Mammary epithelial cell (primary cell): ENCODE data around the gene SAFB.

Source experiments
- CTCF ChIP-seq, 2 donors: IDR thresholded peaks in 1 of 2; conservative IDR thresholded peaks in 1 of 2; 2 replicates each; pipeline ENCODE4 v1.5.1; 2011 to 2012; ENCODE audit warnings: inconsistent platforms in 2 of 2, low read length in 2 of 2, mild to moderate bottlenecking in 2 of 2, control low read depth in 1 of 2, low read depth in 1 of 2; ENCODE audit not compliant: insufficient read depth in 1 of 2; ENCODE audit errors: extremely low read depth in 1 of 2
- EZH2 ChIP-seq: IDR thresholded peaks from 2 replicates; pipeline ENCODE4 v1.6.1; 2012; ENCODE audit warnings: low read length, inconsistent platforms, borderline replicate concordance

- TF ChIP-seq CTCF (conservative IDR thresholded peaks at IDR 0.05 in 1 of 2, IDR thresholded peaks at IDR 0.05 in 1 of 2; ENCODE audit: extremely low read depth in 1 of 2, insufficient read depth in 1 of 2, low read depth in 1 of 2, low read length in 2 of 2): peak; percentile 76 to 93
- TF ChIP-seq EZH2: no peak
These were observed 63.9 kb downstream of the SAFB start for GRCh38 chr19:5686647-5687359.
